Fibroblast of villous mesenchyme (primary cell): Measurements from ENCODE around the gene PSEN2. TPM values are rescaled to one million over a fixed set of nuclear protein-coding genes. Genes with fewer than 3 reads are reported as not detected.

Experiments used
- DNase-seq: peaks from one replicate; pipeline ENCODE4 v3.0.0-alpha.2; 2010; ENCODE audit warnings: low read depth
- H3K4me3 ChIP-seq: 2 replicates; pipeline ENCODE4 v1.5.1; 2011; ENCODE audit warnings: low read depth, mild to moderate bottlenecking, low read length
- CTCF ChIP-seq: IDR thresholded peaks from 2 replicates; pipeline ENCODE4 v1.5.1; 2012; ENCODE audit warnings: low read depth, mild to moderate bottlenecking, low read length; ENCODE audit not compliant: insufficient read depth
- total RNA-seq: library from RNA; depleted of rRNA; stranded (reverse); fragments of >200 nt; gene quantifications from 2 replicates; pipeline ENCODE4 v1.2.3, GENCODE V29; 2012

PSEN2 gene
- total RNA-seq, 1 donor, result 16.0 TPM

GRCh38 chr1:226881515-226882185 lies 11.2 kb downstream of the PSEN2 start:
- H3K4me3 ChIP-seq, result no peak overlapping the region
- DNase-seq, result no peak
- TF ChIP-seq CTCF, result no peak

- peak overlapping the region; percentile 21 for H3K4me3 ChIP-seq
- no peak for DNase-seq
- TF ChIP-seq CTCF, result no peak
These were observed 11.8 kb downstream of the PSEN2 start for GRCh38 chr1:226882187-226882586.

- peak; percentile 68 for DNase-seq
- H3K4me3 ChIP-seq, result peak overlapping the region; percentile 21
- no peak for TF ChIP-seq CTCF
These were observed 12.4 kb downstream of the PSEN2 start for GRCh38 chr1:226882631-226883409.

DNA sequence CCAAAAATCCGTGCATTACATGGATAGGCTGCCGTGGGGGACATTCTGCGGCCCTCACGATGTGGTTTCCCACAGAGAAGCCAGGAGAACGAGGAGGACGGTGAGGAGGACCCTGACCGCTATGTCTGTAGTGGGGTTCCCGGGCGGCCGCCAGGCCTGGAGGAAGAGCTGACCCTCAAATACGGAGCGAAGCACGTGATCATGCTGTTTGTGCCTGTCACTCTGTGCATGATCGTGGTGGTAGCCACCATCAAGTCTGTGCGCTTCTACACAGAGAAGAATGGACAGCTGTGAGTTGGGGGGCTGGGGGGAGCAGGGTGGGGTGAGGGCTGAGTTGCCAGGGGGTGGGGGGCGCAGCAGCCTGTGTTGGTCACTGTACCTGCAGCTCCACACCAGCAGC lies 13.2 kb downstream of the PSEN2 start:
- DNase-seq, result no peak
- H3K4me3 ChIP-seq, result no peak overlapping the region
- TF ChIP-seq CTCF, result no peak

DNA sequence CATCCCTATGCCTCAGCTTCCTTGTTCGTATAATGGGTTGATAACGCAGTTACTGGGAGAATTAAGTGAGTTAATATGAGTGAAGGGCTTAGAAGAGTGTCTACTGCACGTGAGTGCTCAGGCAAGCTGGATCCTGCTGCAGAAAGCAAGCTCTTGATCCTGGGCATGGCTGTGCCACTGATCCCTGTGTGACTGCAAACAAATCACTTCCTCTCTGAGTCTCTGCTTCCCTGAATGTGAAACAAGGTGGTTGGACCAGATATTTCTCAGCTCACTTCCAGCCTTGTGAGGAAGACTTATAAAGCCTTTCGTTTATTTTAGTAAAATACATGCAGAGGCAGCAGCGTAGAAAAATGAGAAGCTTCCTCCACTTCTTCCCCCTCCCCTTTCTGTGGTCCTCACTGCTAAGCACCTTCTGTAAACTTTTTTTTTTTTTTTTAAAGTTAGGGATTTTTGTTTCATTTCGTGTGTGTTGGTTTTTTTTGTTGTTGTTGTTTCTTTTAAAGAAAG lies 13.8 kb downstream of the PSEN2 start:
- H3K4me3 ChIP-seq, result no peak overlapping the region
- no peak for DNase-seq
- TF ChIP-seq CTCF, result no peak

DNA sequence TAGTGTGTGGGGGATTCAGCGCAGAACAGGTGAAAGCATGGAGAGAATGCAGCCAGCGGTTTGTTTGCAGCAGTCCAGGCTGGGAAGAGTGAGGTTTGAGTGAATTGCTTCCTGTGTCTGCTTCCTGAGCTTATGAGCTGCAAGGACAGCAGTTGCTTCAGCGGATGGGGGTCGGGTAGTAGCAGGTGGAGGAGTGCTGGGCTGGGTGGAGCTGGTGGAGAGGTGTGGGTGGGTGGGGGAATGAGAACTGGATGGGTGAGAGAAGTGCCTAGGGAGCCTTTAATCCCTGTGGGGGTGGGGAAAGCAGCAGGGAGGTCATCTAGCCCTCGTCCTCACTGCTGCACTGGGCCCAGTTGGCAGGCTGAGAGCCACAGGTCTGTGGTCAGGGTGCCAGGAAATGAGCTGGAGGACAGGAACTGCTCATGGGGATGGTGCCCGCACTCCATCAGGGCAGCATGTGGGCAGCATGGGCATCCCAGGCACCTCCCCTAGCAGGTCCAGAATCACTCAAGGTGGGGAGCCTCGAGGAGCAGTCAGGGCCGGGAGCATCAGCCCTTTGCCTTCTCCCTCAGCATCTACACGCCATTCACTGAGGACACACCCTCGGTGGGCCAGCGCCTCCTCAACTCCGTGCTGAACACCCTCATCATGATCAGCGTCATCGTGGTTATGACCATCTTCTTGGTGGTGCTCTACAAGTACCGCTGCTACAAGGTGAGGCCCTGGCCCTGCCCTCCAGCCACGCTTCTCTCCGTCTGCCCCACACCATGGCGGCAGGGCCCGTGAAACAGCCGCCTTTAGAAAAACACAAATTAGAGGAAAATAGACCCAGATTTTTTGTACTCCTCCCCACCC lies 14.8 kb downstream of the PSEN2 start:
- DNase-seq, result no peak
- no peak for TF ChIP-seq CTCF
- no peak overlapping the region for H3K4me3 ChIP-seq
